Type B pancreatic cell (in vitro differentiated cells): ENCODE results near the gene ADGRB3. TPM values are rescaled to one million over a fixed set of nuclear protein-coding genes. Genes with fewer than 3 reads are reported as not detected.
A peak's percentile ranks its signal among the peaks of the same experiment; 100 is the strongest.

Experiments used
- DNase-seq: peaks from one replicate; pipeline ENCODE4 v3.0.0; 2021; ENCODE audit warnings: mixed read lengths; ENCODE audit not compliant: unreplicated experiment; ENCODE audit errors: extremely low spot score
- H3K27ac Mint-ChIP-seq: 2 replicates; pipeline ENCODE4 v1.8.0; 2021; ENCODE audit warnings: mild to moderate bottlenecking, mixed read lengths
- H3K27me3 Mint-ChIP-seq: 2 replicates; pipeline ENCODE4 v1.8.0; 2021; ENCODE audit warnings: mixed read lengths
- H3K36me3 Mint-ChIP-seq: 2 replicates; pipeline ENCODE4 v1.8.0; 2021; ENCODE audit warnings: mixed read lengths
- H3K4me1 Mint-ChIP-seq: one replicate; pipeline ENCODE4 v1.8.0; 2021; ENCODE audit warnings: mixed read lengths; ENCODE audit not compliant: unreplicated experiment
- H3K4me3 Mint-ChIP-seq: 2 replicates; pipeline ENCODE4 v1.8.0; 2021; ENCODE audit warnings: mild to moderate bottlenecking, mixed read lengths
- H3K9me3 Mint-ChIP-seq: 2 replicates; pipeline ENCODE4 v1.8.0; 2021; ENCODE audit warnings: mixed read lengths
- total RNA-seq: library from RNA; stranded (reverse); gene quantifications from 2 replicates; pipeline ENCODE4 v1.2.1, GENCODE V29; 2021; ENCODE audit warnings: low replicate concordance
- TF ChIP-seq, protein P1 (sequence below): fragments of 200-600 bp; sonication (generic); conservative IDR thresholded peaks from 2 replicates; pipeline ENCODE4 v1.5.0; 2021; ENCODE audit warnings: antibody characterized with exemption, mild to moderate bottlenecking

Gene ADGRB3
- total RNA-seq, 1 donor from 2014 or later: 2.0 TPM

DNA sequence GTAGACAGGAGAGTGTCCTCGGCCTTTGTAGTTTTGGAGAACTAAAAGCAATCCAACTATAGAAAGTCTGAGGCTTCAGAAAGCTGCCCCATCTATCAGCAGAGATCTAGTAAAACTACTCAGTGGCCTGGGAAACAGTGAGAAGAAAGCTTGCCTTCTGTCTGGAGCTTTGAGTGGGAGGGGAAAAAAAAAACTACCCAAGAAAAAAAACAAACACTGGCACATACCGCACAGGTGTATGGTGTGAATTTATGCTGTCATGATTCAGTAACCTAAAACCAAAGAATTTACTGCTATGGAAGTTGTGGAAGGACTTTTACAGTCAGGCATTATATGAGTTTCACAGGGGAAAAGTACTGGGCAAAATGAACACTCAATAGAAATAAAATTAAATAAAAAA is 280.5 kb downstream of the ADGRB3 start:
- DNase-seq: no peak
- Mint-ChIP-seq H3K9me3 (no peaks in the 10 kb centered on the region), H3K27ac (no peak overlapping the region), H3K27me3 (no peaks in the 10 kb centered on the region), H3K4me3 (no peak overlapping the region), H3K4me1 (no peaks in the 10 kb centered on the region), H3K36me3 (no peaks in the 10 kb centered on the region)
- TF ChIP-seq, protein P1, sequence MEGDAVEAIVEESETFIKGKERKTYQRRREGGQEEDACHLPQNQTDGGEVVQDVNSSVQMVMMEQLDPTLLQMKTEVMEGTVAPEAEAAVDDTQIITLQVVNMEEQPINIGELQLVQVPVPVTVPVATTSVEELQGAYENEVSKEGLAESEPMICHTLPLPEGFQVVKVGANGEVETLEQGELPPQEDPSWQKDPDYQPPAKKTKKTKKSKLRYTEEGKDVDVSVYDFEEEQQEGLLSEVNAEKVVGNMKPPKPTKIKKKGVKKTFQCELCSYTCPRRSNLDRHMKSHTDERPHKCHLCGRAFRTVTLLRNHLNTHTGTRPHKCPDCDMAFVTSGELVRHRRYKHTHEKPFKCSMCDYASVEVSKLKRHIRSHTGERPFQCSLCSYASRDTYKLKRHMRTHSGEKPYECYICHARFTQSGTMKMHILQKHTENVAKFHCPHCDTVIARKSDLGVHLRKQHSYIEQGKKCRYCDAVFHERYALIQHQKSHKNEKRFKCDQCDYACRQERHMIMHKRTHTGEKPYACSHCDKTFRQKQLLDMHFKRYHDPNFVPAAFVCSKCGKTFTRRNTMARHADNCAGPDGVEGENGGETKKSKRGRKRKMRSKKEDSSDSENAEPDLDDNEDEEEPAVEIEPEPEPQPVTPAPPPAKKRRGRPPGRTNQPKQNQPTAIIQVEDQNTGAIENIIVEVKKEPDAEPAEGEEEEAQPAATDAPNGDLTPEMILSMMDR: no peak

DNA sequence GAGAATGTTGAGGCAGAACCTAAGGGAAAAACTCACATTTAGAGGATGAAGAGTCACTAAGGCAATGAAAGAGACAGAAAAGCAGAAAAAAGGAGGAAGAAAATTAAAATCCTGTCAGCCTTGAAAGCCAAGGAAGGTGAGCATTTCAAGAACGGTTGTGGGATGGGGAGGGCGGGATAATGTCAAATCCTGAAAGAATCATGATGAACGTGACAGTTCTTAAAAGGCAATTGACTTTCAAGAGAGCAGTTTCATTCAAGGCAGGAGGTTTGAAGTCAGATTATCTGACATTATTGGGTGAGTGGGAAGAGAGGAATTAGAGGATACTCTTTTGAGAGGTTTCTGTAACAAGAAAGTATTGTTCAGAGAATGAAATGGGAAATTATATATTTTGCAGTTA is 284.5 kb downstream of the ADGRB3 start:
- H3K4me3 Mint-ChIP-seq: no peak overlapping the region
- no peak overlapping the region for H3K27ac Mint-ChIP-seq
- H3K27me3 Mint-ChIP-seq: no peaks in the 10 kb centered on the region
- TF ChIP-seq, protein P1: no peak
- H3K36me3 Mint-ChIP-seq: no peaks in the 10 kb centered on the region
- no peaks in the 10 kb centered on the region for H3K9me3 Mint-ChIP-seq
- no peaks in the 10 kb centered on the region for H3K4me1 Mint-ChIP-seq
- no peak for DNase-seq

DNA sequence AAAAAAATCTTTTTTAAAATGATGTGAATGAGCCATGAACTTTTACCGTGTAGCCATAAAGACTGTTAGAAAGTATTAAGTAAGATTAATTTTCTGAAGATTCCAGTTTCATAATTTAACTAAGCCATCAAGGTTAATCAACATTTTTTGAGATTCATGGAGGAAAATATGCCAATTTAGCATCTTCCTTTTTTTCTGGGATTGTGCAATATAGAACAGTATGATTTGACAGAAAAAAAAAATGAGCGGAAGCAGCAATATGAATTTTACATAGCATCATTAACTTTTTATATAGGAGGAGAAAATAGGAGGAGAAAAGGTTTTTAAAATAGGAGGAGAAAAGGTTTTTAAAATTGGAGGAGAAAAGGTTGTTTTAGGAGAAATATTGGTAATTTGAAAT is 306.3 kb downstream of the ADGRB3 start:
- Mint-ChIP-seq H3K9me3 (no peaks in the 10 kb centered on the region), H3K36me3 (no peaks in the 10 kb centered on the region), H3K4me3 (no peak overlapping the region), H3K27me3 (no peaks in the 10 kb centered on the region), H3K27ac (no peak overlapping the region), H3K4me1 (no peaks in the 10 kb centered on the region)
- DNase-seq: no peak
- TF ChIP-seq, protein P1: no peak

DNA sequence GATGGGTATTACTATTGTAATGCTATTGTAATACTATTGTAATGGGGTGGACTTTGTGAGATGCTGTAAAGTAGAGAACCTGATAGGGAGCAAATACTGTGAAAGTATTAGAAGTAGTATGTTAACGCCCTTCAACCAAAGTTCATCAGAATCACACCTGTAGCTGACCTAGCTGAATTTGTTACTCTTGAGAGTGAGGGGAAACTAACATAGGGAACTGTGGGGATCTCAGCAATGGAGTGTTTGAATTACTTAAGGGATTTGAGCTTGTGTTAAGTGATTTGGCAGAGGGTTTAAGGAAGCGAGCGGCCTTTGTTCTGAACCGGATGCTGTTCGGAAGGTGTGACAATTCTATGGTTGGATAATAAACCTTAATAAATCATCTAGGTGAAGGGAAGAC is 312.6 kb downstream of the ADGRB3 start:
- Mint-ChIP-seq H3K4me3 (no peak overlapping the region), H3K36me3 (no peaks in the 10 kb centered on the region), H3K4me1 (no peaks in the 10 kb centered on the region), H3K27ac (no peak overlapping the region), H3K27me3 (no peaks in the 10 kb centered on the region), H3K9me3 (no peaks in the 10 kb centered on the region)
- TF ChIP-seq, protein P1: no peak
- DNase-seq: no peak

DNA sequence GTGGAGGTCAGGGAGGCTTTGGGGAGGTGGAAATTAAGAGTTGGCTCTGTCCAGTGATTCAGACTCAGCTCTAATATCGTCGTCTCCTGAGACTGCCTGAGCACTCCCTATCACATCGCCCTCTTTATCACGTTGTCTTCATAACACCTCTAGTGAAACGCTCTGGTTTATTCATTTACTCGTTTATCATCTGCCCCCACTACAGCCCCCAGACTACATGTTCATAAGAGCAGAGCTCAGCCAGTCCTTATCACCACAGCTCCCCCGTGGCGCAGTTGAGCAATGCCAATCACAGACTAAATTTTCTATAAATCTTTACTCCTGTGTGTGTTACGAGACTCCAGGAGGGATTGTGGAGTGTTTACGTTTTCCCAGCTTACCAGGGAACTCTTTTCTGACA is 316.2 kb downstream of the ADGRB3 start:
- Mint-ChIP-seq H3K27ac (no peak overlapping the region), H3K9me3 (no peaks in the 10 kb centered on the region), H3K4me3 (no peak overlapping the region), H3K36me3 (no peaks in the 10 kb centered on the region), H3K27me3 (peaks cover 3% of the 10 kb centered on the region), H3K4me1 (no peaks in the 10 kb centered on the region)
- DNase-seq: no peak
- TF ChIP-seq, protein P1: no peak

DNA sequence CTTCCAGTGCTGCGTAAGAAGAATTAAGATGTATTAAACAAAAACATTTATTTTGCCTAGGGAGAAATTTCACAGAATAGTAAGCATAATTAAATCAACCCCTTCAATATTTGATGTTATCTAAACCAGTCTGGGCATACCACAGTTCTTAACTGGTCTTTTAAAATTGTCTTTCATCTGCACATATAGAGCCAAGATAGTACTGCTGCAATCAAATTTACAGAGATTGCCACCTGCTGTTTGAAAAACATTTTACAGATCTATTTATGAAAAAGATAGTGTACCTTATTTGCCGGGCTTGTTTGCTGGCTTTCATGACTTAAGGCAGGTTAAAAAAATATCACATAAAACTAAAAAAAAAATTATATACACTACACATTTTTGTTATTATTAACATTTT is 323.2 kb downstream of the ADGRB3 start:
- no peaks in the 10 kb centered on the region for H3K9me3 Mint-ChIP-seq
- TF ChIP-seq, protein P1: peak; percentile 57
- H3K4me3 Mint-ChIP-seq: no peak overlapping the region
- H3K36me3 Mint-ChIP-seq: no peaks in the 10 kb centered on the region
- H3K27ac Mint-ChIP-seq: no peak overlapping the region
- no peaks in the 10 kb centered on the region for H3K4me1 Mint-ChIP-seq
- no peak for DNase-seq
- H3K27me3 Mint-ChIP-seq: peaks cover 3% of the 10 kb centered on the region
